SW 1271 (cell line): ENCODE data around the gene RPL27.
A peak's percentile ranks its signal among the peaks of the same experiment; 100 is the strongest.

Experiments used
- DNase-seq, 2 experiments: peaks; one replicate each; lab custom pipeline; 2025; lab: John Stamatoyannopoulos, UW

RPL27 gene

DNA sequence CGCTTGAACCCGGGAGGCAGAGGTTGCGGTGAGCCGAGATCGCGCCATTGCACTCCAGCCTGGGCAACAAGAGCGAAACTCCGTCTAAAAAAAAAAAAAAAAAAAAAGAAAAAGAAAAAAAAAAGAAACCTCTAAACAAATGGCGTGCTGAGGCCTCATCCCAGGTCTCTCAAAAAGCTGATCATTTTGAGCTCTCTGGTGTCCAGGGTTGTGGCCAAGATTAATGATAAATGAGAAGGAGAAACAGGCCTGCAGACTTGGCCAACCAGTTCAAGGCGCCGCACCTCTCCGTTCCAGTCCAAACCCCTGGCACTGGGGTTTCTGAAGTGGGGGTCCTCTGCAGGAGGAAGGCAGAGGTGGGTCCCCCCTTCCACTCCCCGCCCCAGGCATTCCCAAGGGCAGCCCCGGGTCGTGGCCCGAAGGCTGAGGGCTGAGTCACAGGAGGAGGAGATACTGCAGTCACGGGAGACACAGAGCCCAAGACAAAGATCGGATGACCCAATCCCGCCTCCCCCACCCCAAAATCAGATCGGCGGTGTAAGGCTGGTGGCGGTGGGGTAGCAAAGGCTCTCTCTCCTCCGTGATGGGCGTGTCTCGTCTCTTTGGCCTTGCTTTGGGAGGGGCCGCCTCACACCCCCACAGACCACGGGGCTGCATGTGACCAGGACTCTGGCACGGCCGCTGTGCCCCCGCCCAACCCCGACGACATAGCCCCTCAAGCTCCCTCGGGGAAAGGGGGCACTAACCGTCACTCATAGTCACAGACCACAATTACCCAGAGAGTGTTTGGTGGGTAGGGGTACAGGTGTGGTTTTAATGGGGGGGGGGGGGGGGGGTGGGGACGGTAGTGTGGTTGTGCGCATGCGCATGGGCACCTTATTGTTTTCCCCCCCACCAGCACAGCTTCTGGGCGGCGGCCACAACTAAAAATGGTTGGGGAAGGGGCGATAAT, 22.8 kb downstream of the RPL27 start:
- peak in 1 of 2 experiments; percentile 52 for DNase-seq

DNA sequence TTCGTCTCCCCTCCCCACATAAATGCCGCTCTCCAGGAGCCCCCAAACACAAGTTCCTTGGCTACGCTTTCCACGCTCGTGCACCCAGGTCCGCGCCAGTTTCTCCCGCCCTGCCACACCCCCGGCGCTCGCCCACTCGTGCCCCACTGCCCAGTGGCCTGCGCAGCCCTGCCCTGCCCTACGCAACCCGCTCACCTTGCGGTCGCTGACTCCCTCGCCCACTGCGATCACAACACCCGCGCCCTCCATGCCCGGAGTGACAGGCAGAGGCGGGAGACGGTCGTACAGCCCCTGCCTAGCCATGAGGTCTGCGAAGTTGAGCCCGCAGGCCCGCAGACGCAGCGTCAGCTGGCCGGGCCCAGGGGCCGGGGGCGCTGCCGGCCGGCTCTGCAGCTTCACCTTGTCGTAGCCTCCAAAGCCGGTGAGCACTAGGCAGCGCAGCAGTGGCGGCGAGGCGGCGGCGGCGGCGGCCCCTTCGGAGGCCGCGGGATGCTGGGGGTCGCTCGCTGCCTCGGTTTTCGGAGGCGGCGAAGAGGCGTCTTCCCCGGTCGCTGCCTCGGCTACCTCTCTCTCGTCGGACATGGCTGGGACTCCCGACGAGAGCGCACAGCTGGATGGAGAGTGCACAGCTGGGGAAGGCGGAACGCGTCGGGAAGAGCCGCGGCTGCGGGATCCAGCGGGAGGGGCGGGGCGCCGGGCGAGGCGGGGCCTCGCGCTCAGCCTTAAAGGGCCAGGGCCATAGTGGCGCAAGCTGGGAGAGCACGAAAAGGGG, 23.7 kb downstream of the RPL27 start, which contains the start of gene VAT1:
TSS of gene VAT1 (minus strand) at position 645 of the 772 bp plus-strand sequence. CDS start at position 582, 63 bp downstream.
- DNase-seq, result peak; percentile 36 to 81

DNA sequence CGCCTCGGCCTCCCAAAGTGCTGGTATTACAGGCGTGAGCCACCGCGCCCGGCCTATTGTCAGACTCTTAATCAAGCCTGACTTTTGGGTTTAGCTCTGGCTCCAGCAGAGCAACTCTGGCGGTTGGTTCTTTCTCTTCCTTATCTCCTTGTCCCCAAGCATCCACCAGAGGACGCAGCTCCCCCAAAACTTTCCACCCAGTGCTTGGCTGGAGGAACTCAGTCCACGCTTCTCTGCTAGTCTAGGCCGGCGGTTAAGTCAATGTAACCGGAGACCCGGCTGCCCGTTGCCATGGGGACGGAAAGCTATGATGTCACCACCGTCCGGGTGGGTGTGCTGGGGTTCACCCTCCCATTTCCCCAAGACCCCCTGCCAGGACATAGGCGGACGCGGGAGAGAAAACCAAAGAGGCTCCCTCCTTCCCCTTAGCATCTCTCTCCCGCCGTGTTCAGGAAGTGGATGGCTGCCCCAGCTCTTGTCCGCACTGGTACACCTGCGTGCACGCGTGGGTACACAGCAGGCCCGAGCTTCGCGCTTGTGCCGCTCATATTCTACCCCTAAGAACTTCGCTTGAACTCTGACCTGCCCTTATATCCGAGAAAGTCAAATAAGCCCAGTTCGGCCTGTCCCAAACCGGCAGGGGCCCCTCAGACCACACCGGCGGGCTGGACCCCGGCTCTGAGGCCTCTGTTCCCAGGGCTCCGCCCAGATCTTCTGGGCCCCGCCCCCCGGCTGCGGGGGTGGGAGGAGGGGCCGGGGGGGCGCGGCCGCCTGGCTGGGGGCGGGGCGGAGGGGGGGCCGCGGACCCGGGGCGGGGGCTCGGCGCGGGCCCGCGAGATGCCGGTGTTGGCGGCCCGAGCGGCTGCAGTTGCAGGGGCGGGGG, 26.4 kb downstream of the RPL27 start, which contains the start of gene RND2:
TSS of gene RND2 (plus strand) at position 825 of the 883 bp plus-strand sequence. CDS start 117 bp downstream, outside the sequence.
- DNase-seq, result peak; percentile 77 to 87

DNA sequence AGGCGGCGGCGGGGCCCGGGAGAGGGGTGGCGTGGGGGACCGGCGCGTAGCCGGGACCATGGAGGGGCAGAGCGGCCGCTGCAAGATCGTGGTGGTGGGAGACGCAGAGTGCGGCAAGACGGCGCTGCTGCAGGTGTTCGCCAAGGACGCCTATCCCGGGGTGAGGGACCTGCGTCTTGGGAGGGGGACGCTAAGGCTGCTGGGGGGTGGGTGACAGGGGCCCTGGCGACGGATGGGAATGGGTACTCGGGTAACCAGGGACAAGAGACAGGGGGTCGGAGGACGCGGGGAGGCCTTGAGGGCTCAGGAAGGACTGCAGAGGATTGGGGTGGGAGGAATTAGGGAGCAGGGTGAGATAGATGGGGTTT, 27.1 kb downstream of the RPL27 start:
- no peak for DNase-seq

DNA sequence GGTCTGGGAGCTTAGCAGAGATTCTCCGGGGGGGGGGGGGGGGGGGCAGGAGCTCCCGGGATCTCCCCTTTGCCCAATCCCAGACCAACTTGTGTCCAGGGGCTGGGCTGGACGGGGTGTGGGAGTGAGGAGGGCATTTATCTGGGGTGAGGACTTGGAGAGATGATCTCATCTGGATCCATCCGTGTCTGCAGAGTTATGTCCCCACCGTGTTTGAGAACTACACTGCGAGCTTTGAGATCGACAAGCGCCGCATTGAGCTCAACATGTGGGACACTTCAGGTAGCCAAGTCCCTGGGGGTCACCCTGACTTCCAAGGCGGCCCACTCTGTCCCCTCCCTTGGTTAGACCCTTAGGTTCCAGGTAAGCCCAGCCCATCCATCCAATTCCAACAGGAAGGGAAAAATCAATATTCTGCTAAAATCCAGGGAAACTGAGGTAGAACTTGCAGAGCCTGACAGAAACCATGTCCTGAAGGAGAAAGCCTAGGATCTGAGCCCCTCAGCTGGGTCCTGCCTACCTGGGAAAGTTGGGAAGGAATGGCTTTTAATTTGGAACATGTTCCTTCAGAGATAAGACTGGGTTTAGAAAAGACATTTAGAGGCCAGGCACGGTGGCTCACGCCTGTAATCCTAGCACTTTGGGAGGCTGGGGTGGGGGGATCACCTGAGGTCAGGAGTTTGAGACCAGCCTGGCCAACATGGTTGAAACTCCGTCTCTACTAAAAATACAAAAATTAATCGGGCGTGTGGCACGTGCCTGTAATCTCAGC, 27.7 kb downstream of the RPL27 start:
- DNase-seq, result no peak

DNA sequence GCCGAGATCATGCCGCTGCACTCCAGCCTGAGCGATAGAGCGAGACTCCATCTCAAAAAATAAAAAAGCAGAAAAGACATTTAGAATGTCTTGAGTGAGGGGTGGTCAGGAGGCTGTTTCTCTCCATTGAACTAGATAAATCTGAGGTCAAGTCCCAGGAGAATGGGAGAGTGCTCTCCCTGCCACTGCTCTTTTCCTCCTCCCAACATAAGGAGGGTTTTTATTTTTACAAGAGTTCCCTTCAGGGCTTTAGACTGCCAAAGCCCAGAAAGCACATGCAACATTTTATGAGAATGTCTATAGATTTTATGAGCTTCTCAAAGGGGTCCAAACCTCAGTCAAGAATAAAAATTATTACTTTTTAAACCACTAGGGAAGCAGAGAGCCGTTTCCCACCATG, 28.4 kb downstream of the RPL27 start:
- DNase-seq, result no peak

DNA sequence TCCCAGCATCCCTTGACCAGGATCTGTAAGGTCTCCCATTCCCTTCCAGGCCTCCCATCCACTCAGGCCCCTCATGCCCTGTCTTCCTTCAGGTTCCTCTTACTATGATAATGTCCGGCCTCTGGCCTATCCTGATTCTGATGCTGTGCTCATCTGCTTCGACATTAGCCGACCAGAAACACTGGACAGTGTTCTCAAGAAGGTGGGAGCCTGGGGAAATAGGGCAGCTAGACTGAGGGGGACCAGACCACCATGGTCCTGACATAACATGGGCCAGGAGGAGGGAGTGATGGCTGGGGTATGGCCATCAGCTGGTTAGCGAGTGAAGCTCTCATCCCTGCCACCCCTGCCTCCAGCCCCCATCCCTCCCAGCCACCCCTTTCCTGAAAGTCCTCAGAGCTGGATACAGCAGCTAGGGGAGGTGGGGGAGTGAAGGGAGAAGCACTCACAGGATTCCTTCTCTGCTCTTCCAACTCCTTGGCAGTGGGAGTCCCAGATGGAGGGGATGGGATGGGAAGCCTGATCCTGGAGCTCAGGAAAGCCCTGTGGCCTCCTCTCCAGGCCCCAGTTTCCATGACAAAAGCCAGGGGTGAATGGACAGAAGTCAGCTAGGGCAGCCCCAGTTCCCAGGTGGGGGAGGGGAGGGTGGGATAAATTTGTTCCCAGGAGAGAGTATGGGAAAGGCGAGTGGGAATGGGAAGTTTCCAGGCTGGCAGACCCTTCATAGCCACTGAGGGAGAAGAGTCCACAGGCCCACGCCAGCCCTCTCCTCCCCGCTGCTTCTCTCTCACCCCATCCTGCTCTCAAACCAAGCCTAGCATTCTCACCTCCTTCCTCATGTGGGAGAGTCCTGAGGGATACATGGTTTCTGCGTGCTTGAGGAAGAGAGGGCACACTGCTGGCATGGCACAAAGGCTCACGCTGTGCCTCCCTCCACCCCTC, 29.1 kb downstream of the RPL27 start:
- no peak for DNase-seq

DNA sequence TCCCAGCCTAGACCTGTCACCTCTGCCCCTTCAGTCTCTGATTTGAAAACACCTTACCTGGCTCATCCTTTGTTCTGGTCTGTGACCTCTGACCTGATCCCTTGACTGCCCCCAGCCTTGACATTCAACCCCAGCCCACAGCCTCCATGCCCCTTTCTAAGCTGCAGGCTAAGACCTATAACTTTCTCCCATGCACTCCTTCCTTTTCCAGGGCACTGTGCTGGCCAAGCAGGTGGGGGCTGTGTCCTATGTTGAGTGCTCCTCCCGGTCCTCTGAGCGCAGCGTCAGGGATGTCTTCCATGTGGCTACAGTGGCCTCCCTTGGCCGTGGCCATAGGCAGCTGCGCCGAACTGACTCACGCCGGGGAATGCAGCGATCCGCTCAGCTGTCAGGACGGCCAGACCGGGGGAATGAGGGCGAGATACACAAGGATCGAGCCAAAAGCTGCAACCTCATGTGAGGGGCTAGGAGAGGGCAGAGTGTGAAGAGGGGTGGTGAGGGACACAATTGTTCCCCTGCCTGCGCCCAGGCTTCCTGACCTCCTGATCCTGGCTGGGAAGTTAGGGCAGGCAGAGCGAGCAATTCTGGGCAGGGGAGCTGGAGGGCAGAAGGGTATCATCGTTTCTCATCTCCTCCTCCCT, 30.1 kb downstream of the RPL27 start:
- DNase-seq, result no peak

DNA sequence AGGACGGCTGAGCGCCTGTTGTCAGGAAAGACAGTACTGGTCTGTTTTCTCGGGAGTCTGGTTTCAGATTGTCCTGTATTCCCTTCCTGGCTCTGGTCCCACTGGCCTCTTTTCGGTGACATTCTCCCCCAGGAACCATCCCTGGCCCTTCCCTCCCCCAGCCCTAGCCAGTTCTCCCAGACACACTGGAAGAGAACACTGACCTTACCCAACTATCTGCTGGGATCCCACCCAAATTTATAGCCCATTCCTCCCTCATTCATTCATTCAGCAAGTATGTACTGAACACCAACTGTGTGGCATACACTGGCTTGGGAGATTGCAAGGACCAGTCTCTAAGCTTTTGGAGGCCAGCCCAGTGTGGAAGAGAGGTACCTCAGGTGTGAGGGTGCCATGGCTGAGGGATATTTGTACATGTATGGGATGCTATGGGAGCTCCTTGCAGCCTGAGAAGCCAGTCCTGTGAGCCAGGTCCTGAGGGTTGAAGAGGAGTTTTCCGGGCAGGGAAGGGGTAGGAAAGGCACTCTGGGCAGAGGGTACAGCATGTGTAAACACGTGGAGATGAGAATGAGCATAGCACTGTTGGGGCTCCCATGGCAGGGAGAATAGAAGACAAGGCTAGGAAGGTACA, 32.0 kb downstream of the RPL27 start:
- DNase-seq, result no peak

DNA sequence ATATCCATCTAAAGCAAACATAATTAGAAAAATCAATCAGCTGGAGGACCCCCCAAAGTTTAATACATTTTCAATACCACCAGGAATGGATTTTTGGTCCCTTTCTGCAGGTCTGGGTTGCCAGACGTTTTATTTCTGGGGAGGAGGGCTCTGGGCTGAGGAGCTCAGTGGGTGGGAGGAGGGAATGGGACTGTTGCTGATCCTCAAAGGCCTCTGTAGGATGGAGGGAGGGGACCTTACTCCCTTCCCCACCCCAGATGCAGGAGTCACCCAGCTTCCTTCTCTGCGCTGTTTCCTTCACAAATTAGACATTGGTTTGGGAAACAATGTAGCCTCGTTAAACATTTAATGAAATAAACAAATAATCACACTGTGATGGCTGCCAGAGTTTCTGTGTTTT, 33.4 kb downstream of the RPL27 start:
- DNase-seq, result no peak

DNA sequence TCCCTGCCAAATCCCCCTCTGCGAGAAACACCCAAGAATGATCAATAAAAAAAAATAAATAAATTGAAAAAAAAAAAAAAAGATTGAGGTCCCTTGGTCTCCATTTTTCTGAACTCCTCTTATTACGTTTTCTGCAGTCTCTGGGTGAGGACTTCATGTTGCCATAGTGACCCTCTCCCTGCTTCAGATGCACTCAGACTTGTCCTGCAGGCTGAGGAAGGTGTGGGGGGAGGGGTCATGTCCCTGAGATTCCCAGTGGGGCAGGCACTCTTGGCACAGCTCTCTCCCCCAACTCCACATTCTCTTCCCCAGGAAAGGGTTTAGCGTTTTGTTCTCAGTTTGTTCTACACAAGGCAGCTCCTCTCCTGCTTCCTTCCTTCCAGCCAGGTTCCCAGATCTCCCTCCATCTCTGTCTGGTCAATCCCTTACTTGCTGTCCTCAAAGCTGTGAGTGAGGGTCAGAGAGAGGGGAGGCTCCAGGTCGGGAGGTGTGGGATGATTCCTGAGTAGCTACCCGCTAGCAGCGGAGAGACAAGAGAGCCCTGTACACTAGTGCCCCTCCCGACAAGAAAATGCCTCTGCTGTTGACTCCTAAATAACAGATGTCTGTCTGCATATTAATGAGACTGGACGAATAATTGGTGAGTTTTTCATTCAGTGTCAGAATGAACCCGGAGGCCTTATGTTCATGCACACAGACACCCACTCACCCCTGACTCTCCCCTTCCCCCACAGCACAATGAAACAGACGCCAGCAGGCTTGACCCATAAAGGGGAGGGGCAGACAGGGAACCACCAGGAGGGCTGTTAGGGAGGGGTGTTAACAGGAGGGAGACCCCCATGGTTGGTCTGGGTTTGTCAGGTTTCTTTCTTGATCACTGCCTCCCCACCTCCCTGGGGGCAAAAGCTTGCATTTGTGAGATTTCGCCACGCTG, 36.0 kb downstream of the RPL27 start:
- DNase-seq, result no peak

DNA sequence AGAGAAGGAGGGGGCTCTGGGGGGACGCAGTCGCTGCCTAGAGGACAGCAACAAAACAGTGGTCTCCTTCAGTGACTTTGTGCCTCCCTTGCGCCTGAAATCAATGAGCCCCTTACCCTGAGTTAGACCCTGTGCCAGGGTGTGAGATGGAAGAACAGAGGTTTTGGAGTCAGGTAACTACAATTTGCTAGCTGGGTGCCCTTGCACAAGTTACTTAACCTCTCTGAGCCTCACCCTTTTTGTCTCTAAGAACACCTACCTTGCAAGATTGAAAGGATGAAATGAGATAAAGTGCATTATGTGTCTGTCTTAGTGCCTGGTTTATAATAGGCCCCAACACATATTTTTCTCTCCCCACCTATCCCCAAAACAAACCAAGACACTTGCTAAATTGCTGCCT, 36.7 kb downstream of the RPL27 start:
- no peak for DNase-seq

DNA sequence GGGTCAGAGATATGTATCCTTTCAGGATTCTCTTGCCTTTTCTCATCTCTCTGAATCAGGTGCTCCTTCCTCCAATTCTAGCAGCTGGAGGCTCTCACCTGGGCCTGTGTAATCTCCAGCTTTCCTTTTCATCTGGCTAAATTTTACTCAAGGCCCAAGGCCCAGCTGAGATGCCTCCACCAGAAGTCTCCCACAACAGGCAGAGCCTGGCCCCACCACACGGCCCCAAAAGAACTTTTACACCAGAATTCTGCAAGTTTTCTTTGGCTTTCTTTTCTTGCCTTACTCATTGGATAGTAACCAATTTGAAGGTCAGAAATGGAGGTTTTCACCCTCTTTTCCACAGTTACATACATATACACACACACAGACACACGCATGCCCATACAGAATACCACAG, 41.4 kb downstream of the RPL27 start:
- no peak for DNase-seq

DNA sequence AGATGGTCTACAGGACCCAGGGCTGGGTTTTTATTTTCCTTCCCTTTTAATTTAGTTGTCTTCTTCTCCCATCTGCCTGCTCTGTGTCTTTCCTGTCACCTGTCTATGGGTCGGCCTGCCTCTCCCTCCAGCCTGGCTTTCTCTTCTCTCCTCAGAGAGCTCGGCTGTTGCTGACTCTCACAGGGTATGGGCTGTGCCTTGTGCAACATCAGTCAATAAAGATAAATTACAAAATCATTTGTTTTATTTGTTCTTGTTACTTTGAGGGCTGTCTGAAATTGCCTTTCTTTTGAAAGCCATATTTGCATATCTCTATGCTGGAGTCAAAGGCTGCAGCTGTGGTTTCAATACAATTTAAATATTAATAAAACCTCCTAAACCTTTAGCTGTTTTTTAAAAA, 42.4 kb downstream of the RPL27 start:
- DNase-seq, result no peak

DNA sequence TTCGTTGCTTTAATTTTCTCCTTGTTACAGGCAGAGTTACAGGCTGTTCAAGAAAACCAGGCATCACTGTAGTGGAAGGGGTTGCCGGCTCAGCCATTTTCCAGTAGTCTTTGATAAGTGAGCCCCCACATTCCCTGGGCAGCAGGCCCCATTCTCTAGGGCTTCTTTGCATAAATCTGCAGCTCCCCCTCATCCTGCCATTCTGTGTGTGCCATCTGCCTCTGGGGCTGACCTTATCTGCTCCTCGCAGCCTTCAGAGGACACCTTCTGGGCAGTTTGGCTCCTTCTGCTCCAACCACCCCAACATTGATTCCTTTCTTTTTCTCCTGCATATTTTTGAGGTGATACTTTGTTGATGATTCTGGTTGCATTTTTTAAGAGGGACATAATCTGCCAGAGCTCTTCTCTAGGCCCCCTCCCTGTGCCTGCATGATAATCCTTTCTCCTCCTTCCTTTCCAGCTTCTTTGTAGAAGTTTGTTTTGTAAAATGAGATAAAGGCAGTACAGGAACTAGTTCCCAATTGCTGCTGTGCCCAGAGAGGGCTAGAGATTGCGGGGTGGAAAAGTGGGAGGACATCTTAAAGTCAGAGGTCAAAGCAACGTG, 43.9 kb downstream of the RPL27 start:
- no peak for DNase-seq

DNA sequence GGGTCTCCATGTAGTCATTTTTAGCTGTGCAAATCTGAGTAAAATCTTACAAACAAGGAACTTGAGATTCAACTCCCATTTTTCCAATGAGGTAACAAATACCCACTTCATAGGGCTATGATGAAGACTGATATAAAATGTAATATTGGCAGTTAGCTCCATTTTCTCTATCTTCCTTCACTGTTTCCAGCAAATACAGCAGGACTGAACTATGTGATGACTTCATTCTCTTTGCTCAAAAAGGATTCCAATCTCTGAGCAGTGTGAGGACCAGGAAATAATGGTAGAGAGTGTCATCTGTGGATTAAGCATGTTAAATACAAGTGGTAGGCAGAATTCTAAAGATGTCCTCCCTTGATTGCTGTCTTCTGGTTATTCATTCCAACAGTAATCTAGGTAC, 45.1 kb downstream of the RPL27 start:
- no peak for DNase-seq

DNA sequence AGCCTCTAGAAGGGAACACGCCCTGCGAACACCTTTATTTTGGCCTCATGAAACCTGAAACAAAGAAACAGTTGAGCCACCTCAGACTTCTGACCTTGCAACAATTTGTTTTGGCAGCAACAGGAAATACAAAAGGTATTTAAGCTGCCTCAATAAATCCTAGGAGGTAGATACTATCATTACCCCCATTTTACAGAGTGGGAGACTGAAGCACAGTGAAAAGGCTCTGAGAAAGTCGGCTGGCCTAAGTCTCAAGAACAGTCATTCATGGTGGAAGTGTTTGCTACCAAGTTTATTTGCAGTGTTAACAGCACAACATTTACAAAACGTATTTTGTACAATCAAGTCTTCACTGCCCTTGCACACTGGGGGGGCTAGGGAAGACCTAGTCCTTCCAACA, 45.8 kb downstream of the RPL27 start:
- no peak for DNase-seq
